GM15510 (cell line): ENCODE measurements around the gene LAMTOR2.

Experiments
- POLR2A ChIP-seq: IDR thresholded peaks from 3 replicates; pipeline ENCODE4 v1.6.1; 2011; ENCODE audit warnings: borderline replicate concordance; ENCODE audit not compliant: insufficient read length; ENCODE audit errors: extremely low read depth

LAMTOR2 gene

DNA sequence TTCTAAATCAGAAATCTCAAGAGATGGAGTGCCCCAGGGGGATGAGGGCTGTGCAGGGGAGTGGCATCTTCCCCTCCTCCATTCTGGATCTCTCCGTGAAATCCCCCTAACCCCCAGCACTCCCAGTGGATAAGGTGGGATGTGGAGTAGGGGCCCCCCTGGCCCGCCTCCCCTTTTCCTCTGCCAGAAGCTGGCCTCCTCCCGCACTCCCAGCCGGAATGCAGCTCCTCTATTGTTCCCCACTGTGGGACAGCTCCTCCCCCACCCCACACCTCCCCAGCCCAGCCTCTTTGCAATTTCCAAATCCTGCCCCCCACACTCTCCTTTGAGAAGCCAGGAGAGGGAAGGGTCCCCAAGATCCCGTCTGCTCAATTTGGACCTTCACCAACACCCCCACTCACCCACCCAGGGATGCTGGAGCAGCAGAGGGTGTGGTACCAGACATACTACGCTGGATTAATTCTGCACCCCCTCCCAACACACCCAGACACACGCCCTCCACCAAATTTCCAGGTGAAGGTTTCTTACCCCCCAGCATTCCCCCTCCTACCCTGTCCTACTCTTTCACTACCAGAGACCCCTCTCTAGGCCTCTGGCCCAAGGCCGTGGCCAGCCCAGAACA lies 25.8 kb downstream of the LAMTOR2 start:
- TF ChIP-seq POLR2A = no peak

DNA sequence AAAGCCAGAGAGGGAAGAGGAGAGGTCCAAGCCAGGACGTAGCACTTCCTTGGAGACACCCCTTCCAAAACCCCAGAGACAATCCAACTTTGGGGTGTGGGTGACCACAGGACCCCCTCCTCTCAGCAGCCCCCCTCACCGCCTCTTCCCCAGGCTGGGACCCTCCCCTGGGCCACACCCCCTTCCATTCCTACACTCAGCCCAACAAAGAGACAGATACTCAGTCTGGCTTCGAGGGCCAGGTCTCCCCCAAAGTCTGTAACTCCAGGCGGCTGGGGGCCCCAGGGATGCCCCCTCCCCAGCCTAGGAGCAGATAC lies 26.2 kb downstream of the LAMTOR2 start:
- TF ChIP-seq POLR2A = no peak

DNA sequence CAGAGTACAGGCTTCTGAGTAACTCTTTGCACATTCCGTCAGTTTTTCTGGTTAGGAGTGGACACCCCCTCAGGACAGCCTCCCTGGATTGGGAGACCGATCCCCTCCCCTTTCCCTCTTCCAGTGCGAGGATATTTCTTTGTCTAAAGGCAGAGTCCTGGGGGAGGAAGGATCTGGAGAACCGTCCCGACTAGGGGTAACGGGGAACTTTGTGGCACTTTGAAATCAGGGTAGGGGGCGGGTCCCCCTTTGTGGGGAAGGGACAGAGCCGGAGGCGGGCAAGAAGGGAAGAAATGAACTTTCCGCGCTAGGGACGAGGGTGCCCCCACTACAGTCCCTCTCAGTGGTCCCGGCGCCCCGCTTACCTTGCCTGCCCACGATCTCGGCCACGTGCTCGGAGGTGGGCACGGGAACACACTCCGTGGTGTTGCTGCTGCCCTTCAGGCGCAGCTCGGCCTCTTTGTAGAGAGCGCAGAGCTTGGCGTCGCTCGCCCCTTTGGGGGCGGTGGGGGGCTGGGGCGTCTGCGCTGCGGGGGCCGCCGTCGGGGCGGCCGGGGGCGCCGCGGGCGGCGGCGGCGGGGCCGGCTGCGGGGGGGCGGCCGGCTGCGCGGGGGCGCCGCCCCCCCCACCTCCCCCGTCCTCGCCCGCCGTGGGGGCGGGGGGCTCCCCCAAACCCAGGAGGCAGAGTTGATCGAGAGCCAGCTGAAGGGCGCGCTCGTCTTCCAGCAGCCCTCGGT lies 26.8 kb downstream of the LAMTOR2 start:
- TF ChIP-seq POLR2A = no peak

DNA sequence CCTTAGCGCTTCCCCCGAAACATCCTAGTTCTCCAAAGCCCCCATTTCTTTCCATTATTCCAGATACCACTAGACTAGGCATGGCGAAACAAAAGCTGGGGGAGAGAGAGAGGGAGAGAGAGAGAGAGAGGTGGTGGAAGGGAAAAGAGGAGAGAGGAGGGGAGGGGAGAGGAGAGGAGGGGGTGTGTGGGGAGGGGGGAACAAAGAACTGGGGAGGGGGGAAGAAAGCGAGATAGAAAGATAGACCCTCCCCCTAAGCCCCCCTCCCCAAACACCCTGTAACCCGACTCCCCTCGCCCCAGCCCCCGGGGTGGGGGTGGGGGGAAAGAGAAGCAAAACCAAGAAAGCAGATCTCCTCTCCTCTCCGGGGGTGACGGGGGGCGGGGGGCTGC lies 27.3 kb downstream of the LAMTOR2 start:
- TF ChIP-seq POLR2A = no peak

DNA sequence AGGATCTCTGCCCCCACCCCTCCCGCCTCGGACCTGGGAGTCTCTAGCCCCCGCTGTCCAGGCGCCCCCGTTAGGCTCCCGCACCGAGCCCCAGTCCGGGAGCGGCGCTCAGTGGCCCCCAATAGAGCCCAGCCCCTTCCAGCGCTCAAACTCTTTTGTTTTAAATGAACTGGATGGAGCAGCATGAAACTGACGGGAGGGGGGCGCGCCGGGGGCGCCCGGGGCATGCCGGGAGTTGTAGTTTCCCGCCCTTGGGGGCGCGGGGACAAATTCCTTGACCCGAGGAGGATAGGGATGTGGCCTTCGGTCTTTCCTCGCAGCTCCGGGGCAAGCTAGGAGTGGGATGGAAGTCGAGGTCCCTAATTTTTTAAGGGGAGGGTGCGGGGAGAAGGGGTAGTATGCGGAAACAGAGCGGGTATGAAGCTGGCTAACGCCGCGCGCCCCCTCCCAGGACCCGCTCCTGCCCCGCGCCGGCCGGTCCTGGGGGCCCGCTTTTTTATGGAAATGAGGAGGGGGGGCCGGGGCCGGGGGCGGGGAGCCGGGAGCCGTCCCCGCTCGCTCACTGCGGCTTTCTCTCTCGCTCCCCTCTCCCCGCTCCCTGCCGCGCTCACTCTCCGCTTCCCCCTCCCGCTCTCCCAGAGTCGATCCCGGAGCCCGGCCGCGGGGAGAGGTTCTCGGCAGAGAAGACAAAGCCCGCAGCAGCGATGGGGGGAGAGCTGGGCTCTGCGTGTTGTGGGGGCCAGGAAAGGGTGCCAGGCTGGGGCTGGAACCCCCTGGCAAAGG lies 27.9 kb downstream of the LAMTOR2 start, which contains the start of gene MEX3A:
TSS of gene MEX3A (minus strand) at position 157 of the 783 bp plus-strand sequence. CDS start 467 bp downstream, outside the sequence.
- TF ChIP-seq POLR2A = no peak

DNA sequence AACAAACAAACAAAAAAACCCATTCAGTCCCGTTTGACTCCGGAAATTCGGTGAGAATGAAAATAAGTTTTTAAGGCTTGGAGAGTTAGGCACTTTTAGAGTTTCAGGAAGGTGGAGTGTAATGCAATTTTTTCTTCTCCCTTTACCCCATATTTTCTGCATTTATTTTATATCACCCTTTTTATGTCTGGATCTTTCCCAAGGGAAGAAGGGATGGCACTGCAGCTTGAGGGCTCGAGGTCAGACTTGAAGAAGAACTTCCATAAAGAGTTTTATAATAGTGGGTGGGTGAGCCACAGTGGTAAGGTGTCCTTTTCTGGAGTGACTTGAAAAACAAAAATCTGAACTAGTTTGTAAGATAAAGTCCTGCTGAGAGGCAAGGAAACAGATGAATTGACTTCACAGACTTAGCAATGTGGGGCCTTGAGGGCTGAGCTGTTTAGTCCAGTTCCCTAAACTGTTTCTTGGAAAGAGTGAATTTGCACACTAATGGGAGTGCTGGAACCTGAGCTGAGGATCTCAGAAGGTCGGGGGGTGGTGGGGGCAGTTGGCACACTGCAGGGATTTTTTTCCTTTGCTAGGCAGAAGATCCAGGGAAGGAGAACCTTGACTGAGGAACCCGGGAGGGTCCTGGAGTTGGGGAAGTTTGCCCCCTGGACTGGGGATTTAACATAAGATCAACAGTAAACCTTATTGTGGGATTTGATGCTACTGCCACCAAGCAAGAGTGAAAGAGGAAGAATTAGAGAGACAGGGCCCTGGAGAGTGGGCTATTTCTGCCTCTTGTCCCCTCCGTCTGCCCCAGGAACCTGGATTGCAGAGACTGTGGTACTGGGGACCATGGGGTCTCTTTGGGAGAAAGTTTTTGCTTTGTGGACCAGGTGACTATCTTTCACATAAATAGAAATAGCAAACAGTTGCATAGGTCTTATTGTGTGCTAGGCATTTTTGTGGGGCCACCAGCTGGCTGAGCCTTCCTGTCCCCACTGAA lies 29.5 kb downstream of the LAMTOR2 start:
- TF ChIP-seq POLR2A = no peak

DNA sequence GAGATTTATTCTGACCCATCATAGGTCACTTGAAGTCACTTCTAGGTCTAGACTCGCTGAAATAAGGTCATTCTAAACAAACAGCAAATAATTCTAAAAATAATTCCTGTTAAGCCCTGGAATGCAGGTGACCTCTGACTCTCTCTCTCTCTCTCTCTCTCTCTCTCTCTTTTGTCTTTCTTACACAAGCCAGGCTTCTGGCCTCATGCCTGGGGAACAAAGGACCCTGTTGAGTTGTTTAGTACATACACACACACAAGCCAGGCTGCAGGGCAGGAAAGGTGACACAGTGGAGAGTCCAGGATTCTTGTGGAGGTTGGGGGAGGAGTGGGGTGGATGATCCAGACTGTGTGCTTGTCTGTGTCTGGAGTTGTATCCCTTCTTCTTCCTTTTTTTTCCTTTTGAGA lies 31.7 kb downstream of the LAMTOR2 start:
- TF ChIP-seq POLR2A = no peak

DNA sequence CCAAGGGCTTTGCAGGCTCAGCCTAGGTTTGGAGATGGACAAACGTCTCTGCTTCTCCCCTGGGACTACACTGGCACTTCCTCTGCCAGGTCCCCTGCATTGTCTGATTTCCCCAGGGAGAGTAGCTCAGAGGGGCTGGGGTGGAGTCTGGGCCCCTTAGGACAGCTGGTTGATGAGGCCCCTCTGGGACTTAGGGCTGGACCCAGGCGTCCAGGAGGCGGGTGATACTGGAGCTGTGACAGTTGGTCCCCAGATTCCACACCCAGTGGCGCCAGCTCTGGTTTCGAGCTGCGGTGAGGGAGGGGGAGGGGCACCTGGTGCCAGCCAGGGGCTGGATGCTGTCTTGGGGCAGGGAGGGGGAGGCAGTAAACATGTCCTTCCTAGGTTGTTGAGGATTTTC lies 35.1 kb downstream of the LAMTOR2 start:
- no peak for TF ChIP-seq POLR2A

DNA sequence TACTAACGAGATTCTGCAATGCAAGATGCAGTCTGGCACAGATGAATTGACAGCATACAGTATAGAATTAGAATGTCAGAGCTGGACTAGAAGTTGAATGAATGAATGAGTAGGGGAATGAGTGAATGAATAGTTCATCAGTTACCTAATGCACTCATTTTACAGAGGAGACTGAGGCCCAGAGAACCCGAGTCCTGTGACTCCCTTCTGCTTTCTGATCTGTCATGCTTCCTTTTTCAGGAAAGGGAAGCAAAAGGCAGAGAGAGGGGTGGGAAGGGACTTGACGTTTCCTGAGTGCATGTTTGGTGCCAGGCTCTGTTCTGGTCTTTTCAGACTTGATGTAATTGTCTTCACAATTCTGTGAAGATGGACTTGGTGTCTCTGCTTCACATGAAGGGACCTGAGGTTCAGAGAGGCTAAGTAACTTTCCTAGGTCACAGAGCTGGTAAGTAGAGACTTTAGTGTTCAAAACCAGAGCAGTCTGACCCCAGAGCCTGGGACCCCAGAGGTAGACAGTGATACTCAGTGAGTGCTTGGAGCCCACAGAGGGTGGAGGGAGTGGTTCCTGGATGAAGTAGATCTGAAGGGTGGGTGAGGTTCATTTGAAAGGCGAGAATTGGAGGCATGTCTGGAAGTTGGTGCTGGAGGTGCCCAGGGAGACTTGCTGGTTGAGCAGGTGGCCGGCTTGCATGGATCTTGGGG lies 35.7 kb downstream of the LAMTOR2 start:
- TF ChIP-seq POLR2A = no peak

DNA sequence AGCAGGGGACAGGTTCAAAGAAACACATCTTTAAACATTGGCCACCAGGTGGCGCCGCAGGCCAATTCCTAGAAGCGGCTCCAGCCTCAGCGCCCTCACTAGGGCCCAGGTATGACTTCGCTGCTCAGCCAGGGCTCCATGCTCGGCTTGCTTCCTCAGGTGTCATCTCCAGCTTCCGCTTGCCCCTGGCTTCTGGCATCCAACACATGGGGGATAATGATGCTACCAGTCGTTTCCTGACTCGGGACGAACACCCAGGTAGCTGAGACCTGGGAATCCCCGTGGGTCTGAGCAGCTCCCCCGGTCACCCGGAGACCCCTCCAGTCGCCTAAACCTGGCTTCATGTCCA lies 36.2 kb downstream of the LAMTOR2 start:
- no peak for TF ChIP-seq POLR2A

DNA sequence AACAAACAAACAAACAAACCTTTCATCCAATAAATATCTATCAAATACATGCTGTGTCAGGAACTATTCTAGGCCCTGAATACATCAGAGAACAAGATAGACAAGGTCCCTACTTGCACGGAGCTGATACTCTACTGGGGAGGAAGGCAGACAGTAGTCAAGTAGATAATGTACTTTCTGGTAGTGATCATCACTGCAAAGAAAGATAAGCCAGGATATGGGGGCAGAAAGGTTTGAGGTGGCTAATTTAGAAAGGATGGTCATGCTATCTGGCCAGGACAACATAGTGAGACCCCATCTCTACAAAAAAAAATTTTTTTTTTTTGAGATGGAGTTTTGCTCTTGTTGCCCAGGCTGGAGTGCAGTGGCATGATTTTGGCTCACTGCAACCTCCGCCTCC lies 37.0 kb downstream of the LAMTOR2 start:
- no peak for TF ChIP-seq POLR2A

DNA sequence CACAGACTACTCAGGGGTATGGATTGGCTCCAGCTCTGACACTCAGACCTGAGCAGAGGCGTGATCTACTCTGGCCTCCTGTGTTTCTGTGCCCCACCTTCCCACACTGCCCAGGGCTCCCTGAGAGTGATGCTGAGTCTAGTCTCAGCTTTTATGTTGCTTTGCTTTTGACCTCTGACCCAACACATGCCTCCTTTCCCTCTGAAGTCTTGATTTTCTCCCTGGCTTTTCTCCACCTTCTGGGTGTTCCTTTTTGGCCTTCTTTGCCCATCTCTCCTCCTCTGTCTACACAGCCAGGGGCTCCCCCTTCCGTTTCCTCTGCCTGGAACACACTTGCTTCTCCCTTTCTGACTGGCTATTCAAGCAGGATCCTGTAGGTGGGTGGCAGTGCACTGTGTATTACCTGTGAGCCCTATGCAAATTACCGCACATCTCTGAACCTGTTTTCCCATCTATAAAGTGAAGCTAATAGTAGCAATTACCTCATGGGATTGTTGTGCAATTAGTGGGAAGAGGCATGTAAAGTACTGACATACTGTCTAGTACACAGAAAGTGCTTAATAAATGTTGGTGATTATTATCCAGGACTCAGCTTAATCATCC lies 41.4 kb downstream of the LAMTOR2 start:
- no peak for TF ChIP-seq POLR2A

DNA sequence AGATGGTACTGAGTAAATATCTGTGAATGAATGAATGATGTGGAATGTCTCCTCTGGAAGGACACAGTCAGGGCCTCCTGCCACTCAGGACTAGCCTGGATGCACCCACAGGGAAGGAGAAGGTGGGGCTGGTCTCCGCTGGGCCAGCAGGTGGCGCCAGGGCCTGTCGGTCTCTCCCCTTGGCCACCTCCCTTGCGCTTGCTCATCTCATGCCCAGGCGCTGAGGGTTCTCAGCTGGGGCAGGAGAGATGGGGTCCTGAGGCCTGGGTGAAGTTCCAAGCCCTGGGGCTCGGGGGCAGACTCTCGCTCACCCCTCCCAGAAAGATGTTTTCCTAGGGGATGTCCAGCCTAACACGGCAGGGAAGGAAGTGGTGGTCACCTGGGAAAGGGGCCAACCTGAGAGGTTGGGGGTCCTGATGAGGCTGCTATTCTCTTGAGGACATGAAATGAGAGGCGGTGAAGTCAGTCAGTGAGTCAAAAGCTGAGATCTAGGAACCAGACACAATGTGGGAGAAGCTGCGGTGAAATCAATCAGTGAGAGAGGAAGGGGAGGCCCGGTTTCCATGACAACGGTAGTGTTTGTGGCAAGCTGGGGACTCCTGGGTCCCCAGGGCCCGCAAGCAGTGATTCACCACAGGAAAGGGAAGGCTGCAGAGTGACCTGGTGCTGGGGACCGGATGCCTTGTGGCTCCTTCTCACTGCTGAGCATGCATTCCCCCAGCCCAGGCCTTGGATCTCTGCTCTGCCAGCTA lies 42.2 kb downstream of the LAMTOR2 start:
- TF ChIP-seq POLR2A = no peak
